Measurements from ENCODE around the gene GPR31. TPM values are rescaled to one million over a fixed set of nuclear protein-coding genes. Genes with fewer than 3 reads are reported as not detected.

Gene GPR31
- total RNA-seq, 1 experiment from 2014 or later = not detected

- POLR2A ChIA-PET = no interaction called here
- H3K27me3 Mint-ChIP-seq (ENCODE audit: low read depth) = peaks cover 3% of the 10 kb centered on the region; the same call in 1 of the 2 replicates
- no peak overlapping the region for H3K27ac Mint-ChIP-seq
Observed at GRCh38 chr6:167137881-167138280, 19.9 kb downstream of the GPR31 start.

More at GRCh38 chr6:167137881-167138280, 19.9 kb downstream of the GPR31 start:
- Mint-ChIP-seq H3K36me3 (no peaks in the 10 kb centered on the region), H3K4me1 (peaks cover 31% of the 10 kb centered on the region), H3K9me3 (no peaks in the 10 kb centered on the region), H3K4me3 (no peak overlapping the region)
- no peak for DNase-seq (ENCODE audit: low spot score)
- CTCF ChIA-PET = interaction anchor here (1.1 kb wide), 1 partner anchor 362 kb away, joined by 3 read pairs; no protein-coding TSS in a partner anchor
- no peak for ATAC-seq
- TF ChIP-seq NR1H2 (CRISPR knock-in tag; IDR thresholded peaks at IDR 0.05) (no peak), ATF6 (CRISPR knock-in tag; IDR thresholded peaks at IDR 0.05) (no peak), PRRX2 (CRISPR knock-in tag; IDR thresholded peaks at IDR 0.05) (no peak), ZNF263 (CRISPR knock-in tag; IDR thresholded peaks at IDR 0.05; ENCODE audit: low read depth) (no peak), ATF2 (CRISPR knock-in tag; IDR thresholded peaks at IDR 0.05; ENCODE audit: borderline replicate concordance, low read depth) (no peak), FOXJ3 (CRISPR knock-in tag; IDR thresholded peaks at IDR 0.05; ENCODE audit: borderline replicate concordance) (no peak), NR2C2 (CRISPR knock-in tag; IDR thresholded peaks at IDR 0.05) (no peak), ARID4B (CRISPR knock-in tag; IDR thresholded peaks at IDR 0.05; ENCODE audit: borderline replicate concordance) (no peak)
- TF ChIP-seq, protein P1, sequence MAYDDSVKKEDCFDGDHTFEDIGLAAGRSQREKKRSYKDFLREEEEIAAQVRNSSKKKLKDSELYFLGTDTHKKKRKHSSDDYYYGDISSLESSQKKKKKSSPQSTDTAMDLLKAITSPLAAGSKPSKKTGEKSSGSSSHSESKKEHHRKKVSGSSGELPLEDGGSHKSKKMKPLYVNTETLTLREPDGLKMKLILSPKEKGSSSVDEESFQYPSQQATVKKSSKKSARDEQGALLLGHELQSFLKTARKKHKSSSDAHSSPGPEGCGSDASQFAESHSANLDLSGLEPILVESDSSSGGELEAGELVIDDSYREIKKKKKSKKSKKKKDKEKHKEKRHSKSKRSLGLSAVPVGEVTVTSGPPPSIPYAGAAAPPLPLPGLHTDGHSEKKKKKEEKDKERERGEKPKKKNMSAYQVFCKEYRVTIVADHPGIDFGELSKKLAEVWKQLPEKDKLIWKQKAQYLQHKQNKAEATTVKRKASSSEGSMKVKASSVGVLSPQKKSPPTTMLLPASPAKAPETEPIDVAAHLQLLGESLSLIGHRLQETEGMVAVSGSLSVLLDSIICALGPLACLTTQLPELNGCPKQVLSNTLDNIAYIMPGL (CRISPR knock-in tag; IDR thresholded peaks at IDR 0.05) = no peak
